ENCODE measurements around the gene NCAM1. TPM values are rescaled to one million over a fixed set of nuclear protein-coding genes. Genes with fewer than 3 reads are reported as not detected.

NCAM1 gene
- total RNA-seq: 0.58 and 0.85 TPM in 2 replicates

GRCh38 chr11:112961146-112961668, at the start of gene NCAM1:
NCAM1 (plus strand) TSS chr11:112961420.

GRCh38 chr11:113314389-113315301, 353.4 kb downstream of the NCAM1 start, which contains the start of gene TTC12:
TTC12 (plus strand) TSS chr11:113314583; CDS start chr11:113316258, 1,675 bp downstream.

